Skeletal muscle cell (primary cell): Measurements from ENCODE around the gene MEOX1.
"Not testable (repeated sequence)": the region's sequence is repeated elsewhere in the genome, so short reads cannot be mapped to it uniquely, and the experiment has no call there.

Source experiments
- DNase-seq: peaks from one replicate; pipeline ENCODE4 v3.0.0-alpha.2; 2010; ENCODE audit warnings: low read depth
- H3K4me3 ChIP-seq: 2 replicates; pipeline ENCODE4 v1.5.1; 2011; ENCODE audit warnings: low read depth, mild to moderate bottlenecking, control low read depth, low read length, moderate library complexity

The MEOX1 gene

DNA sequence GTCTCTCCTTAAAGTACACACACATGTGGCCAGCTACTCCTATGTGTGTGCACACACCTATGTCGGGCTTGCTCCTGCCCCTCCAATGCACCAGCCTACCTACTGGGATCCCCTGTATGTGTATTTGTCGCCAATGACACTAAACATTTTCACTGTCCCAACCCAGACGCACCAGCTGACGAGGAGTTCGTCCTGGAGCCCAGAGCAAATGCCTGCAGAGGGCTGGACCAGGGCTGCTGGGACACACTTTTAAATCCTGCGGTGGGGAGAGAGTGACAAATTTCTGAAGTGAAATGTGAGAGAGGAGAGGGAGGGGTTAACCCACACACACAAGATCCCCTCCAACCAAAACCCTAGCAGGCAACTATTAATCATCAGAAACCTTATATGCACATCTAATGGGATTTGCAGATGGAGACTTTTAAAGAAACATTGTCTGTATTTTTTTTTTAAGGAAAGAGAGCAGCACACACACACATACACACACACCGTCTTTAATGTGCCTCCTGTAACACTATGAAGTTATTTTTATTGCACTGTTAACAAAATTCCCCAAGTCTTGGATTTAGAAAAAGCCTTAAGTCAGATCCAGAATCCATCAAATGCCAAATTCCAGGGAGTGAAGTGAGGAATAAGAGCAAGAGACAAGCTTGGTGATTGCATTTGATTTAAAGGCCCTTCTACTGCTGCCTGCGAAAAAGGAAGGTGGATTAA is at the start of gene MEOX1:
Gene MEOX1, minus strand, starts transcription at position 224 of the 714 bp plus-strand sequence. CDS start 388 bp downstream, outside the sequence.
- no peak within 1 kb of the TSS for H3K4me3 ChIP-seq
- DNase-seq, result peak; percentile 52

DNA sequence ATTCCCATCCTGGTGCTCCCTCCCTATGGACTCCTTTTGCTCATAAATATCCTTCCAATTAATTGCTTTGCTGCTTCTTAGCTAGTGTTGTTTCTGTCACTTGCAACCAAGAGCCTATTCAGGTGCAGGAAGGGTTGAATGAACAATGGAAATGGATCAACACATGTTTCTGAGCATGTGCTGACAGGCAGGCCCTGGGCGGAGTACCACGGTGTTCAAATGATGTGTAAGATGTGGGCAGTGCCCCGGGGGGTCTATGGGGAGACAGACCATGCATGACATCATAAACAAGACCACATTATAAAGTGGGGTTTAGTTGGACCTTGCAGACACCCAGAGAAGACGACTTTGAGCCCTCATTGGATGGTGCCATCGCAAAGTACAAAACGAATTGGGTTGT is 48.4 kb upstream of the MEOX1 start:
- no peak overlapping the region for H3K4me3 ChIP-seq
- DNase-seq, result no peak

- no peak overlapping the region for H3K4me3 ChIP-seq
- DNase-seq, result no peak
These were observed 47.5 kb upstream of the MEOX1 start for GRCh38 chr17:43709210-43709609.

GRCh38 chr17:43707184-43707583 is 45.5 kb upstream of the MEOX1 start:
- no peak for DNase-seq
- H3K4me3 ChIP-seq, result no peak overlapping the region

GRCh38 chr17:43706235-43706634 is 44.5 kb upstream of the MEOX1 start:
- H3K4me3 ChIP-seq, result no peak overlapping the region
- DNase-seq, result no peak

DNA sequence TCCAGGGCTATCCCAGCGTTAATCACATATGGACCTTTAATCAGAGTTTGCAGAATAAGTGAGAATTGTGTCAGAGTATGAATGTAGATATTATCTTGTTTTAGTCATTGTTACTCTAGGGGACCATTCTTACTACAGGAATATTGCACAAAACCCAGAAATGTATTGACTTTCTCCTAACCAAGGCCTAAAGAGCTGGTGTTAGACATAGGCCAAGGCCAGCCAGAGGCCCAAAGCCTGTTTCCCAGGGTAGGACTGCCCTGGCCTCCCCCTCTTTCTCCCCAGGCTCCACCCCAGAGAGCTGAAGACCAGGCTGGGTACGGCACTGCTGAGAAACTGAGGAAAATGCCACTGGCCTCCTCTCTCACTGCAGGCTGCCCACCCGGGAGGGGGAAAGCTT is 41.9 kb upstream of the MEOX1 start:
- DNase-seq, result no peak
- no peak overlapping the region for H3K4me3 ChIP-seq

- no peak overlapping the region for H3K4me3 ChIP-seq
- no peak for DNase-seq
These were observed 40.9 kb upstream of the MEOX1 start for GRCh38 chr17:43702637-43703036.

DNA sequence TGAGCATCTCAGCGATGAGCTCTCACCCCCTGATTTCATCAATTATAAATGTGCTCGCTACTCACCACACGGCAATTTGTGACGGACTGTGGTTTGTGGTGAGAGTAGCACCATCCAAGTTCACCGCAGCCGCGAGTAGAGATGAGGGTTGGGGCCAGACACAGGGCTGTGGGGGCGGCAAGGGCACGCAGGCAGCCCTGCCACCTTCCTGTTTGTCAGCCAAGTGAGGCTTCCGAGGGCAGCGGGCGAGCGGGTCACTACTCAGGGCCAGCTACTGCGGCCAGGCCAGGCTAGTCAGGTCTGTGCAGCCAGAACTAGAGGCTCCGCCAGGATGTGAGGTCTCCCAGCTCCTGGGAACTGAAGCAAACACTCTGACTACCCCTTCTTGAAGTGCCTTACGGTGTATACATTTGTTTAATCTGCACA is 39.6 kb upstream of the MEOX1 start:
- no peak overlapping the region for H3K4me3 ChIP-seq
- peak; percentile 38 for DNase-seq

GRCh38 chr17:43699438-43699756 is 37.7 kb upstream of the MEOX1 start:
- no peak for DNase-seq
- H3K4me3 ChIP-seq, result no peak overlapping the region

- no peak overlapping the region for H3K4me3 ChIP-seq
- no peak for DNase-seq
These were observed 37.1 kb upstream of the MEOX1 start for GRCh38 chr17:43698678-43699437.

DNA sequence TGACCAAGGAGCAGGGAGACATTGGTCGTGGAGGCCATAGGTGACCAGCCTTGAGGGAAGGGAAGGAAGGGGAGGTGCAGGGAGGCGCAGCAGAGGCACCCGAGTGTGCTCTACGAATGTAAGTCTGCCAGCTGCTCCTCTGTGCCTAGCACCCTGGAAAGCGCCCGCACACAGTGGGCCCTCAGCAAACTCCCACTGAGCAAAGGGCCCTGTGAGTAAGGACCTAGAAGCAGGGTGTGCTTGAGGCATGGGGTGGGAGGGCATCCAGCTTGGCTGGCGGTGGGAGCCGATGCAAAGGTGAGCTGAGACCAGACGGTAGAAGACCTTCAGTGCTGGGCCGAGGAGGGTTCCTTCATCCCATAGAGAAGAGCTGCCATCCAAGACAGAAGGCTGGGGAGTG is 36.2 kb upstream of the MEOX1 start:
- no peak for DNase-seq

GRCh38 chr17:43696891-43697290 is 35.2 kb upstream of the MEOX1 start:
- DNase-seq, result no peak
- no peak overlapping the region for H3K4me3 ChIP-seq

More for the DNA sequence above, 36.2 kb upstream of the MEOX1 start:
- no peak overlapping the region for H3K4me3 ChIP-seq

DNA sequence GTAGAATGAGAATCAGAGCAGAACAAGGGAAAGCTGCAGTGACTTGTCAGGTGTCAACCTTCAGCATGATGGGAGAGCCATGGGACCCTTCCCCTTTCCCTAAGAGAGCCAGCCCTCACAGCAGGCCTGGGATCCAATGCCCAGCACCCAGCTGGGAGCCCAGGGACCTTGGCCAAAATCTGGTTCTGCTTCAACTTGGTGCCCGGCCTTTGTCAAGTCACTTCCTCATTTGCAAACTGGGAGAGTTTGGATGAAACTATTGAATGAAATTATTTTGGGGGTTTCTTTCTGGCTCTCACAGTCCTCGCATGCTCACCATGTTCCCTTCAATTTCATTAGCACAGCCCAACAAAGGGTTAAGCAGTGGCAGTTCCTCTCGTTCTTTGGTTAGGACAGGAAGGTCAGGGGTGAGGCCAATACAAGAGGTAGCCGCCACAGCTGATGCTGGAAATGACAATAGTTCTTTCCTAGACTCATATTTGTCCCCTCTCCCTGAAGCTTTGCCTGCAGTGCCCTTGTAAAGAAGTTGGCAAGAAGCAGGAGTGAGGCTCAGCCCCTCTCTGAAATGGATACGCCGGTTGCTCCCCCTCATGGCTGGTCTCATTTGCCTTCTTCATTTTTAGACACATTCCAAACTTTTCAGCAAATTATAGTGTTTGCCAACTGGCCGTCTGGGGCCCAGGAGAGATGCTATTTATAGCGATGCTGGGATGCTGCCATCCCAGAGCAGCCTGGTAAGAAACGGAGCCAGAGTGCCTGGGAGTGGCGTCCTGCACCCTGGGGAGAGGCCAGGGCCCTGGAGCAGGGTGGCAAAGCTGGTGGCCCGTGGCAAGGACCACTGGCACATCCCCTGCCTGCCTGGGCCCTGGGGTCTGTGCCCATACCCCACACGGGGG is 34.5 kb upstream of the MEOX1 start:
- no peak for DNase-seq
- H3K4me3 ChIP-seq, result no peak overlapping the region

DNA sequence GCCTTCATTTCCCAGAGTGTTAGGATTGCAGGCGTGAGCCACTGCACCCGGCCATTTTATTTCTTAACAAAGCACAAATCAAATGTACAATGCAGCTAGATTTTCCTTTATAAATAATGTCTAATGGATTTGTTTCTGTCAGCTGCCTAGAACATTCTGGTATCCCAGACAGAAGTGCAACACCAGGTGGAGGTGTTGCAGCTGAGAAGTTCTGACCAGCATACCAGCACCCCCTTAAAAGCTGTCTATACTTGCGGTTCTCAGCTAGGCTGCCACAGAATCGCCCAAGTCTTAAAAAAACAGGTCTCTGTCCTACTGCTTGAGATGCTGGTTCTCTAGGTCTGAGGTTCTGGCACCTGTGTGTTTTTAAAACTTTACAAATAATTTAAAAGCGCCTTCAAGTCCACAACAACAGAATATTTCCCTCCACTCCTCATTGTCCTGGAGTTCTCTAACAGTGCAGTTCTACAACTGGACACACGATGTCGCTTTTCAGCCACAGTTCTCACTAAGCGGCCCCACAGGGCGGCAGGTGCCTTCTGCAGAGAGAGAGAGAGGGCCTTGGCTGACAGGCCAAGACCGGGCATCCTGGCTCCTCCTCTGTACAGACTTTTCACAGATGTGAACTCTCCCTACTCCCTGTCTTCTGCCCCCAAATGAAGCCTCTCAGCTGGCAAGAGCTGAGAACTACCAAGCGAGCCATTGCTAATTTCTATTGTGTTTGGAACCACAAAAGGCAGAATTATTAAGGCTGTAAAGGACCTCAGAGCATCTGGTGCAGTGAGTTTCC is 32.6 kb upstream of the MEOX1 start:
- no peak overlapping the region for H3K4me3 ChIP-seq
- no peak for DNase-seq

GRCh38 chr17:43691317-43691693 is 29.6 kb upstream of the MEOX1 start:
- no peak overlapping the region for H3K4me3 ChIP-seq
- no peak for DNase-seq

DNA sequence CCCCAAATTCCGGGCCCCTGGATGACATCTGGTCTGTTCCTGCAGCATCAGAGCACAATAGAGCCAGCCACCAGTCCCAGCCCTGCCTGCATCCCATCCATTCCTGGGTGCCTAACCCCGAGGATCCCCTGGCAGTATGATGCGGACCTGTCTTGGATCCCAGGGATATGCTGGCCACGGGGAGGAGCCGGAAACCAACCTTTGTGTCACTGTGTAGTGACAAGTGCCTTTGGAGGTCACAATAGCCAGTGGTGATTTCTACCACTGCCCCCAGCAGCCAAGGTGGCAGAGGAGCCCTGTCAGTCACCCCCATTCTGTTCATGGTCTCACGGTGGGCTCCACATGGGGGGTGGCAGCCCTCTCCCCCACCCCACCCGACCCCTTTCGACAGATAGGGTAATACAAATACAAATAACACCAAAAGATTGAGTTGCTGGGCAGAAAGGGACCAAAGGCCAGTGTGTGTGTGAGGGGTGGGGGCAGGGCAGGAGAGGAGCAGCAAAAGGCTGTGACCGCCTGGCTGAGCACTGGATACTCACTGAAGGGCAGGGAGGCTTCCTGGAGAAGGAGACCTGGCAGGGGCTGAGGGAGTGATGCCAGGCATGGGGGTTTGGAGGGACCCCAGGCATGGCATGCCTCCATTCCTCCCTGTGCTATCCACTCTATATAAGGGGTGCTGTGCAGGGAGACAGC is 29.0 kb upstream of the MEOX1 start:
- no peak overlapping the region for H3K4me3 ChIP-seq
- no peak for DNase-seq

GRCh38 chr17:43689814-43690213 is 28.1 kb upstream of the MEOX1 start:
- no peak overlapping the region for H3K4me3 ChIP-seq
- DNase-seq, result no peak

GRCh38 chr17:43689131-43689530 is 27.4 kb upstream of the MEOX1 start:
- no peak overlapping the region for H3K4me3 ChIP-seq
- no peak for DNase-seq

DNA sequence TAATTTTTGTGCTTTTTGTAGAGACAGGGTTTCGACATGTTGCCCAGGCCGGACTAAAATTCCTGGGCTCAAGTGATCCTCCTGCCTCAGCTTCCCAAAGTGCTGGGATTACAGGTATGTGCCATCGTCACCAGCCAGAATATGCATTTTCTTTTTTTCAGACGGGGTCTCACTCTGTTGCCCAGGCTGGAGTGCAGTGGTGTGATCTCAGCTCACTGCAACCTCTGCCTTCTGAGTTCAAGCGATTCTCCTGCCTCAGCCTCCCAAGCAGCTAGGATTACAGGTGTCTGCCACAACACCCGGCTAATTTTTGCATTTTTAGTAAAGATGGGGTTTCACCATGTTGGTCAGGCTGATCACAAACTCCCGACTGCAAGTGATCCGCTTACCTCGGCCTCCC is 25.2 kb upstream of the MEOX1 start:
- DNase-seq, H3K4me3 ChIP-seq: not testable (repeated sequence)
